ENCODE measurements around the gene ZNF516.

GRCh38 chr18:76456823-76457222 lies 38.2 kb downstream of the ZNF516 start:
- TF ChIP-seq CTCF (IDR thresholded peaks at IDR 0.05), result no peak
- TF ChIP-seq POLR2A (IDR thresholded peaks at IDR 0.05), result no peak
